BLaER1 (cell line): ENCODE results near the gene ZCCHC17.

Source experiments
- H3K27ac ChIP-seq: shearing (Covaris generic); formaldehyde crosslinking; 2 replicates; pipeline ENCODE4 v1.8.1; 2022
- H3K27me3 ChIP-seq: shearing (Covaris generic); formaldehyde crosslinking; 2 replicates; pipeline ENCODE4 v1.8.1; 2022
- H3K36me3 ChIP-seq: shearing (Covaris generic); formaldehyde crosslinking; 2 replicates; pipeline ENCODE4 v1.8.1; 2022
- H3K4me1 ChIP-seq: shearing (Covaris generic); formaldehyde crosslinking; 2 replicates; pipeline ENCODE4 v1.8.1; 2022
- H3K4me2 ChIP-seq: shearing (Covaris generic); formaldehyde crosslinking; 2 replicates; pipeline ENCODE4 v1.8.1; 2022
- H3K4me3 ChIP-seq: shearing (Covaris generic); formaldehyde crosslinking; 2 replicates; pipeline ENCODE4 v1.8.1; 2022
- H3K9ac ChIP-seq: shearing (Covaris generic); formaldehyde crosslinking; 2 replicates; pipeline ENCODE4 v1.8.1; 2022
- H3K9me3 ChIP-seq: shearing (Covaris generic); formaldehyde crosslinking; 2 replicates; pipeline ENCODE4 v1.8.1; 2022
- H4K20me1 ChIP-seq: shearing (Covaris generic); formaldehyde crosslinking; 2 replicates; pipeline ENCODE4 v1.8.1; 2022
- Cebpa-rat ChIP-seq: shearing (Covaris generic); IDR thresholded peaks from 2 replicates; pipeline ENCODE4 v1.8.1; 2022

Gene ZCCHC17

GRCh38 chr1:31413405-31414001 lies 116.7 kb downstream of the ZCCHC17 start:
- Histone ChIP-seq H3K27ac (no peak overlapping the region), H3K4me3 (peak overlapping the region; percentile 71), H3K36me3 (no peaks in the 10 kb centered on the region), H3K9me3 (no peaks in the 10 kb centered on the region), H3K4me2 (peak overlapping the region; percentile 98), H3K9ac (peak overlapping the region; percentile 54), H3K4me1 (peaks cover 23% of the 10 kb centered on the region), H4K20me1 (peaks cover 25% of the 10 kb centered on the region; the same call in 1 of the 2 replicates), H3K27me3 (peaks cover 60% of the 10 kb centered on the region)
- no peak for TF ChIP-seq Cebpa-rat
